Tibial nerve (tissue), 4 donors: ENCODE measurements around the gene CCR5AS.

Source experiments
- DNase-seq, 2 donors: peaks; one replicate each; pipeline ENCODE4 v3.0.0-alpha.2; 2019; ENCODE audit warnings: low spot score in 2 of 2
- H3K27ac ChIP-seq, 4 donors: fragments of 200-600 bp; sonication (generic) in 3 of 4; one replicate each; pipeline ENCODE4 v1.5.1; 2017 to 2019; ENCODE audit warnings: mild to moderate bottlenecking in 1 of 4
- H3K27me3 ChIP-seq, 2 donors: fragments of 200-600 bp; sonication (generic) in 1 of 2; one replicate each; pipeline versions ENCODE4 v1.5.1 to v1.6.0; 2017 to 2019
- H3K36me3 ChIP-seq, 3 donors: fragments of 200-600 bp; sonication (generic); one replicate each; pipeline ENCODE4 v1.5.1; 2018 to 2019
- H3K4me1 ChIP-seq, 4 donors: fragments of 200-600 bp; sonication (generic) in 3 of 4; one replicate each; pipeline ENCODE4 v1.5.1; 2017 to 2019
- H3K4me3 ChIP-seq, 4 donors: fragments of 200-600 bp; sonication (generic) in 3 of 4; one replicate each; pipeline ENCODE4 v1.5.1; 2017 to 2019; ENCODE audit warnings: mild to moderate bottlenecking in 1 of 4, moderate library complexity in 1 of 4
- H3K9me3 ChIP-seq, 4 donors: fragments of 200-600 bp; sonication (generic) in 3 of 4; one replicate each; pipeline ENCODE4 v1.5.1; 2017 to 2019
- EP300 ChIP-seq, 2 donors: sonication (generic); formaldehyde crosslinking; IDR thresholded peaks; one replicate each; pipeline ENCODE4 v1.6.1; 2017; ENCODE audit warnings: antibody characterized with exemption in 2 of 2, mild to moderate bottlenecking in 1 of 2
- POLR2A ChIP-seq, 2 donors: fragments of 450-650 bp; IDR thresholded peaks; one replicate each; pipeline ENCODE4 v1.6.1; 2017; ENCODE audit warnings: antibody characterized with exemption in 2 of 2, mild to moderate bottlenecking in 2 of 2, moderate library complexity in 2 of 2
- WGBS, 2 donors: methylation state at CpG; one replicate each; pipeline ENCODE4 v1.1.5; 2018; 5-methylcytosine and 5-hydroxymethylcytosine counted together
- TF ChIP-seq, protein P1 (sequence below), 5 experiments: fragments of 200-600 bp in 3 of 5; fragments of 450-650 bp in 2 of 5; sonication (generic) in 3 of 5; IDR thresholded peaks; one replicate each; pipeline ENCODE4 v1.5.1; 2016 to 2019; ENCODE audit warnings: antibody characterized with exemption in 5 of 5, mild to moderate bottlenecking in 3 of 5, moderate library complexity in 2 of 5

The CCR5AS gene

GRCh38 chr3:46398186-46398955 lies 8.5 kb downstream of the CCR5AS start:
- WGBS, 2 donors = 90% methylated on average over 6 of the region's 6 CpGs

GRCh38 chr3:46397111-46397510 lies 9.8 kb downstream of the CCR5AS start:
- H3K27ac ChIP-seq = no peak overlapping the region
- no peaks in the 10 kb centered on the region for H3K36me3 ChIP-seq
- H3K9me3 ChIP-seq = no peaks in the 10 kb centered on the region
- H3K27me3 ChIP-seq = no peaks in the 10 kb centered on the region
- H3K4me1 ChIP-seq = peaks cover 0 to 3% (median 0%) of the 10 kb centered on the region in 4 donors
- 88 to 95% methylated on average over 7 of the region's 7 CpGs for WGBS, 2 donors
- H3K4me3 ChIP-seq = no peak overlapping the region
- no peak for DNase-seq
- TF ChIP-seq EP300 (IDR thresholded peaks at IDR 0.05) (no peak), POLR2A (IDR thresholded peaks at IDR 0.05) (no peak)
- TF ChIP-seq, protein P1, sequence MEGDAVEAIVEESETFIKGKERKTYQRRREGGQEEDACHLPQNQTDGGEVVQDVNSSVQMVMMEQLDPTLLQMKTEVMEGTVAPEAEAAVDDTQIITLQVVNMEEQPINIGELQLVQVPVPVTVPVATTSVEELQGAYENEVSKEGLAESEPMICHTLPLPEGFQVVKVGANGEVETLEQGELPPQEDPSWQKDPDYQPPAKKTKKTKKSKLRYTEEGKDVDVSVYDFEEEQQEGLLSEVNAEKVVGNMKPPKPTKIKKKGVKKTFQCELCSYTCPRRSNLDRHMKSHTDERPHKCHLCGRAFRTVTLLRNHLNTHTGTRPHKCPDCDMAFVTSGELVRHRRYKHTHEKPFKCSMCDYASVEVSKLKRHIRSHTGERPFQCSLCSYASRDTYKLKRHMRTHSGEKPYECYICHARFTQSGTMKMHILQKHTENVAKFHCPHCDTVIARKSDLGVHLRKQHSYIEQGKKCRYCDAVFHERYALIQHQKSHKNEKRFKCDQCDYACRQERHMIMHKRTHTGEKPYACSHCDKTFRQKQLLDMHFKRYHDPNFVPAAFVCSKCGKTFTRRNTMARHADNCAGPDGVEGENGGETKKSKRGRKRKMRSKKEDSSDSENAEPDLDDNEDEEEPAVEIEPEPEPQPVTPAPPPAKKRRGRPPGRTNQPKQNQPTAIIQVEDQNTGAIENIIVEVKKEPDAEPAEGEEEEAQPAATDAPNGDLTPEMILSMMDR (IDR thresholded peaks at IDR 0.05) = no peak

More at GRCh38 chr3:46398186-46398955, 8.5 kb downstream of the CCR5AS start:
- H3K4me1 ChIP-seq = peaks cover 0 to 3% (median 0%) of the 10 kb centered on the region in 4 donors
- DNase-seq = no peak
- no peak overlapping the region for H3K27ac ChIP-seq
- no peak overlapping the region for H3K4me3 ChIP-seq
- H3K27me3 ChIP-seq = no peaks in the 10 kb centered on the region
- H3K9me3 ChIP-seq = no peaks in the 10 kb centered on the region
- no peaks in the 10 kb centered on the region for H3K36me3 ChIP-seq
- TF ChIP-seq EP300 (IDR thresholded peaks at IDR 0.05) = no peak
- TF ChIP-seq, protein P1 (IDR thresholded peaks at IDR 0.05) = no peak

DNA sequence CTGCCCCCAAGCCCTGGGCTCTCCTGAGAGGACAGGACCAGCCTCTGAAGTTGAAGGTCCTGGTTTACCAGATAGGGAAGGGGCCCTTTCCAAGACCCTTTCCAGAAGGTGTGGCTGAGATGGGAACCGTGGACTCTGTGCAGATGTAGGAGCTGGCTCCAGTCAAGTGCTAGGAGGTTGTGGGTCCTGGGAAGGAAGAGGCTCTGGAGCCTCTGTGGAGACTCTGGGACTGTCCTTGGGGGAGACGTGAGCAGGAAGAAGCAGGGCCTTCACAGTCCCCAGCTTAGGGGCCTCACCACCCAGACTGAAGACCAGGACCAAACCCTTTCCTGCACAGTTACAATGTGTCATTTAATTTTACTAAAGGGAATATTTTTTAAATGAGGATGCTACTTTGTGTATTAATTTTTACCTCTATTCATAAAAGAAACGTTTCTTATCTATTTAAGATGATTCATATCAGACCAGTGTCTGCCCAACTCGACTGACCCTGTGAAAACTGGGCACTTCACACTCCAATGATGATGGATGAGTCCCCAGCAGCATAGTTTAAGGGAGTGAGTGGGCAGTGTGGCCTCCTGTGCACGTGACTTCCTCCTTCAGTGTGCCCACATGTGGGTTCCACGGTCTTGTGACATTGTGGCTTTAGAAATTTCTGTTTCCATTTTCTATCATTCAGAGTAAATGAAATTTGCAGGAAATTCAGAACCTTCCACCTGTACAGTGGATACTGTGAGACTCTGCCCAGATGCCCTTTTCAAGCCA lies 10.9 kb downstream of the CCR5AS start:
- WGBS, 2 donors = 55 to 70% methylated on average over 6 of the region's 6 CpGs
- Histone ChIP-seq H3K27me3 (no peaks in the 10 kb centered on the region), H3K9me3 (no peaks in the 10 kb centered on the region), H3K27ac (no peak overlapping the region), H3K36me3 (no peaks in the 10 kb centered on the region), H3K4me3 (no peak overlapping the region), H3K4me1 (peaks cover 0 to 3% (median 0%) of the 10 kb centered on the region in 4 donors)
- DNase-seq = no peak
- no peak for TF ChIP-seq POLR2A (IDR thresholded peaks at IDR 0.05)
- TF ChIP-seq, protein P1 (IDR thresholded peaks at IDR 0.05) = no peak
- no peak for TF ChIP-seq EP300 (IDR thresholded peaks at IDR 0.05)

GRCh38 chr3:46395210-46395661 lies 11.6 kb downstream of the CCR5AS start:
- H3K4me3 ChIP-seq = no peak overlapping the region
- 61 to 65% methylated on average over 6 of the region's 6 CpGs for WGBS, 2 donors
- TF ChIP-seq EP300 (IDR thresholded peaks at IDR 0.05) = no peak
- TF ChIP-seq POLR2A (IDR thresholded peaks at IDR 0.05) = no peak
- TF ChIP-seq, protein P1 (IDR thresholded peaks at IDR 0.05) = no peak
- no peak overlapping the region for H3K27ac ChIP-seq
- DNase-seq = no peak
- H3K27me3 ChIP-seq = no peaks in the 10 kb centered on the region
- no peaks in the 10 kb centered on the region for H3K9me3 ChIP-seq
- H3K36me3 ChIP-seq = no peaks in the 10 kb centered on the region
- H3K4me1 ChIP-seq = peaks cover 0 to 3% (median 0%) of the 10 kb centered on the region in 4 donors
